WI38 (cell line): ENCODE data around the gene NLGN1.

Source experiments
- H3K4me3 ChIP-seq: 2 replicates; pipeline ENCODE4 v1.5.1; 2011; ENCODE audit warnings: low read depth, mild to moderate bottlenecking, control low read depth, low read length
- CTCF ChIP-seq: IDR thresholded peaks from 2 replicates; pipeline ENCODE4 v1.5.1; 2012; ENCODE audit warnings: low read depth, mild to moderate bottlenecking, control low read depth, low read length

The NLGN1 gene

DNA sequence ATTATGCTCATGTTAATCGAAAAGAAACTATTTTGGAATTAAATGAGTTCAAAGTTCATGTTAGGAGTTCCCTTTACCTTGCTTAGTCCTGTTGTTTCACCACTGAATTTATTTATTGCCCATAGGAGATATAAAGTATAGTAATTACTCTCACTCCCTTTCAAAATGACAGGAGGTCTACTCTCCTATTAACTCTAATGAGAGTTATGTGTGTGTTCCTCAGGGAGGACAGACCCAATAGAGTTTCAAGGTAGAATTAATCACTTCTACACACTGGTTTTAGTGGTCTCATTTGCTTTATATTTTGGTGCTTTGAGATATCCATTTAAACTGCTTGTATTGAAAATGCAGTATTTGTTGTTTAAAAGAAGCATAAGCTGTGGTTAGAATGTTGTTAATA lies 398.9 kb downstream of the NLGN1 start:
- no peak for TF ChIP-seq CTCF
- H3K4me3 ChIP-seq: no peak overlapping the region

DNA sequence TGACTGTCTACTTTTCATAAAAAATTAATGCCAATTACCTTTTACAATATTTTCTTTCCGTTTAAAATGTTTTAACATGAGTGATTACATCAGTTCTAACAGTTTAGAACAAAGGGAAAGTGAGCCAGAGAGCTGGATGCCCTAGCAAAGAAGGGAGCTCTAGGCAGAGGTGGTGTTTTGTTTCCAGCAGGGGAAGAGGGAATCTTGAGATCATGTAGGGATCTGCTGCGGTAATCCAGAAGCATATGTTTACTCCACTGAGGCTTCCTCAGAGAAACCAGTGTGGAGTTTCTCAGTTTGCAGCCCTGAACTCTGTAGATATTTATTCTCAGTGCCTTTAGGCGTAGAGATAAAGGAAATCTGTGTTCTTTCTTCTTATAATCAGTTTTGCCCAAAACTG lies 399.3 kb downstream of the NLGN1 start:
- no peak overlapping the region for H3K4me3 ChIP-seq

GRCh38 chr3:173799060-173799816 lies 401.7 kb downstream of the NLGN1 start:
- H3K4me3 ChIP-seq: no peak overlapping the region
- TF ChIP-seq CTCF: no peak

More for the DNA sequence above, 399.3 kb downstream of the NLGN1 start:
- TF ChIP-seq CTCF: no peak

- no peak overlapping the region for H3K4me3 ChIP-seq
- no peak for TF ChIP-seq CTCF
These were observed 402.6 kb downstream of the NLGN1 start for GRCh38 chr3:173800154-173800553.

- TF ChIP-seq CTCF: no peak
- H3K4me3 ChIP-seq: no peak overlapping the region
These were observed 417.3 kb downstream of the NLGN1 start for GRCh38 chr3:173814809-173815208.

GRCh38 chr3:173819368-173819767 lies 421.8 kb downstream of the NLGN1 start:
- no peak overlapping the region for H3K4me3 ChIP-seq

More at GRCh38 chr3:173819368-173819767, 421.8 kb downstream of the NLGN1 start:
- no peak for TF ChIP-seq CTCF
